ENCODE data around the gene BEAN1.
"Not testable (repeated sequence)": the region's sequence is repeated elsewhere in the genome, so short reads cannot be mapped to it uniquely, and the experiment has no call there.

DNA sequence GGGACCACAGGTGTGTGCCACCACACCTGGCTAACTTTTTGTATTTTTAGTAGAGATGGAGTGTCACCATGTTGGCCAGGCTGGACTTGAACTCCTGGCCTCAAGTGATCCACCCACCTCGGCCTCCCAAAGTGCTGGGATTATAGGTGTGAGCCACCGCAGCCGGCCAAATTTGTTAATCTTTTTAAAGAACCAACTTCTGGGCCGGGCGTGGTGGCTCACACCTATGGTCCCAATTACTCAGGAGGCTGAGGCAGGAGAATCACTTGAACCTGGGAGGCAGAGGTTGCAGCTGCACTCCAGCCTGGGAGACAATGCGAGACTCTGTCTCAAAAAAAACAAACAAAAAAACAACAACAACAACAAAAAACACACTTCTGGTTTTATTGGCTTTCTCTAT is 38.9 kb downstream of the BEAN1 start:
- TF ChIP-seq, protein P1, sequence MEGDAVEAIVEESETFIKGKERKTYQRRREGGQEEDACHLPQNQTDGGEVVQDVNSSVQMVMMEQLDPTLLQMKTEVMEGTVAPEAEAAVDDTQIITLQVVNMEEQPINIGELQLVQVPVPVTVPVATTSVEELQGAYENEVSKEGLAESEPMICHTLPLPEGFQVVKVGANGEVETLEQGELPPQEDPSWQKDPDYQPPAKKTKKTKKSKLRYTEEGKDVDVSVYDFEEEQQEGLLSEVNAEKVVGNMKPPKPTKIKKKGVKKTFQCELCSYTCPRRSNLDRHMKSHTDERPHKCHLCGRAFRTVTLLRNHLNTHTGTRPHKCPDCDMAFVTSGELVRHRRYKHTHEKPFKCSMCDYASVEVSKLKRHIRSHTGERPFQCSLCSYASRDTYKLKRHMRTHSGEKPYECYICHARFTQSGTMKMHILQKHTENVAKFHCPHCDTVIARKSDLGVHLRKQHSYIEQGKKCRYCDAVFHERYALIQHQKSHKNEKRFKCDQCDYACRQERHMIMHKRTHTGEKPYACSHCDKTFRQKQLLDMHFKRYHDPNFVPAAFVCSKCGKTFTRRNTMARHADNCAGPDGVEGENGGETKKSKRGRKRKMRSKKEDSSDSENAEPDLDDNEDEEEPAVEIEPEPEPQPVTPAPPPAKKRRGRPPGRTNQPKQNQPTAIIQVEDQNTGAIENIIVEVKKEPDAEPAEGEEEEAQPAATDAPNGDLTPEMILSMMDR (IDR thresholded peaks at IDR 0.05; ENCODE audit: low read depth, low read length, poor library complexity, severe bottlenecking): not testable (repeated sequence)
- not testable (repeated sequence) for TF ChIP-seq EZH2phosphoT487 (IDR thresholded peaks at IDR 0.05; ENCODE audit: borderline replicate concordance, low read length)

Measured in DOHH2 (cell line).